Measurements from ENCODE around the gene AREL1. TPM values are rescaled to one million over a fixed set of nuclear protein-coding genes. Genes with fewer than 3 reads are reported as not detected.

AREL1 gene
- total and polyA plus RNA-seq, 8 donors = 26.0 to 42.6 (median 28.3) TPM

GRCh38 chr14:74621556-74621955 lies 91.3 kb downstream of the AREL1 start:
- Histone ChIP-seq H3K4me1 (peaks cover 27 to 51% of the 10 kb centered on the region in 2 donors), H3K36me3 (no peaks in the 10 kb centered on the region), H3K9me3 (no peaks in the 10 kb centered on the region), H3K27me3 (peaks cover 0 to 4% of the 10 kb centered on the region in 2 donors), H3K27ac (no peak overlapping the region), H3K4me3 (no peak overlapping the region)
- no peak for TF ChIP-seq CTCF (IDR thresholded peaks at IDR 0.05)
- peak in 1 of 4 donors; percentile 53 for DNase-seq
- ATAC-seq = no peak
- intact Hi-C loops (cut with DNase I) = no loop called here

GRCh38 chr14:74620923-74621322 lies 92.0 kb downstream of the AREL1 start:
- no peak for TF ChIP-seq CTCF (IDR thresholded peaks at IDR 0.05)
- intact Hi-C loops (cut with DNase I) = no loop called here
- H3K36me3 ChIP-seq = no peaks in the 10 kb centered on the region
- H3K27ac ChIP-seq = no peak overlapping the region
- H3K27me3 ChIP-seq = peaks cover 0 to 4% of the 10 kb centered on the region in 2 donors
- no peak overlapping the region for H3K4me3 ChIP-seq
- ATAC-seq = no peak
- DNase-seq = peak in 1 of 4 donors; percentile 1
- H3K9me3 ChIP-seq = no peaks in the 10 kb centered on the region
- peaks cover 27 to 58% of the 10 kb centered on the region in 2 donors for H3K4me1 ChIP-seq

GRCh38 chr14:74620497-74620921 lies 92.4 kb downstream of the AREL1 start:
- no peaks in the 10 kb centered on the region for H3K36me3 ChIP-seq
- peaks cover 0 to 5% of the 10 kb centered on the region in 2 donors for H3K27me3 ChIP-seq
- H3K9me3 ChIP-seq = no peaks in the 10 kb centered on the region
- peaks cover 27 to 61% of the 10 kb centered on the region in 2 donors for H3K4me1 ChIP-seq
- ATAC-seq = peak; percentile 41
- TF ChIP-seq CTCF (IDR thresholded peaks at IDR 0.05) = no peak
- no peak for DNase-seq
- H3K4me3 ChIP-seq = no peak overlapping the region
- intact Hi-C loops (cut with DNase I) = no loop called here
- H3K27ac ChIP-seq = peak overlapping the region; percentile 76 to 94

GRCh38 chr14:74619672-74620131 lies 93.2 kb downstream of the AREL1 start:
- DNase-seq (peak in 2 of 4 donors; percentile 67 to 70), ATAC-seq (peak; percentile 62)
- H3K36me3 ChIP-seq = no peaks in the 10 kb centered on the region
- no peak for TF ChIP-seq CTCF (IDR thresholded peaks at IDR 0.05)
- H3K9me3 ChIP-seq = no peaks in the 10 kb centered on the region
- no peak overlapping the region for H3K4me3 ChIP-seq
- H3K27me3 ChIP-seq = peaks cover 0 to 10% of the 10 kb centered on the region in 2 donors
- peak overlapping the region; percentile 76 to 94 for H3K27ac ChIP-seq
- peaks cover 27 to 69% of the 10 kb centered on the region in 2 donors for H3K4me1 ChIP-seq
- intact Hi-C loops (cut with DNase I) = loop anchor here in 1 of 2 donors (10.0 kb wide), 2 partner anchors 115 to 185 kb away; no protein-coding TSS in a partner anchor

- Histone ChIP-seq H3K27me3 (peaks cover 0 to 10% of the 10 kb centered on the region in 2 donors), H3K4me1 (peaks cover 27 to 73% of the 10 kb centered on the region in 2 donors), H3K9me3 (no peaks in the 10 kb centered on the region), H3K36me3 (no peaks in the 10 kb centered on the region), H3K27ac (peak overlapping the region; percentile 76 to 94), H3K4me3 (no peak overlapping the region)
- intact Hi-C loops (cut with DNase I) = loop anchor here in 1 of 2 donors (10.0 kb wide), 2 partner anchors 114 to 186 kb away; no protein-coding TSS in a partner anchor
- no peak for TF ChIP-seq CTCF (IDR thresholded peaks at IDR 0.05)
- ATAC-seq (peak; percentile 14), DNase-seq (peak in 2 of 4 donors; percentile 58 to 70)
Observed at GRCh38 chr14:74618078-74618952, 94.6 kb downstream of the AREL1 start.

Measured in left lung (tissue), 10 donors.